ENCODE results near the gene COBL. TPM values are rescaled to one million over a fixed set of nuclear protein-coding genes. Genes with fewer than 3 reads are reported as not detected.

Gene COBL
- total RNA-seq, 4 donors from 2014 or later: 14.3 to 19.3 (median 15.9) TPM

- 95 to 96% methylated on average over 12 of the region's 12 CpGs for WGBS, 2 donors
- Histone ChIP-seq H3K27ac (no peak overlapping the region), H3K4me3 (replicated peaks in 1 of 3) (no peak overlapping the region), H3K36me3 (peaks cover 0 to 5% of the 10 kb centered on the region in 2 donors), H3K27me3 (no peaks in the 10 kb centered on the region), H3K4me1 (no peaks in the 10 kb centered on the region), H3K9me3 (no peaks in the 10 kb centered on the region)
- intact Hi-C loops (cut with DNase I): no loop called here
- no peak for TF ChIP-seq CTCF (IDR thresholded peaks at IDR 0.05)
- TF ChIP-seq POLR2A (IDR thresholded peaks at IDR 0.05): no peak
- no peak for DNase-seq
These were observed 290.3 kb downstream of the COBL start for GRCh38 chr7:51026341-51026740.

DNA sequence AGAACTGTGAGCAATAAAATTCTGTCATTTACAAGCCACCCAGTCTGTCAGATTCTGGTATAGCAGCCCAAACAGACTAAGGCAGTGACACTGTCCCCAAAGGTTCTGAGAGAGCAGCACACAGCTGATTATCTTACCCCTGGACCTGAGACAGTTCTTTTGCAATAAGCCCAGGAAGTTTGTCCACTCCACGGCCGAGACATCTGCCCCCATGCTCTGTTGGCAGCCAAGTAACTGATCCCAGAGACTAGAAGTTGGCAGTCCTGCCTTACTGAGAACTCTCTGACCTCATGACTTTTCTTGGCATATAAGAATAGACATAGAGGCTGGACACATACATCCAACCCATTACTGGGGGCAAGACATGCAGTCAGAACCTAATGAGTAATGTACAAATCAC is 290.9 kb downstream of the COBL start:
- Histone ChIP-seq H3K36me3 (peaks cover 0 to 5% of the 10 kb centered on the region in 2 donors), H3K27ac (no peak overlapping the region), H3K9me3 (no peaks in the 10 kb centered on the region), H3K4me1 (no peaks in the 10 kb centered on the region), H3K27me3 (no peaks in the 10 kb centered on the region), H3K4me3 (replicated peaks in 1 of 3) (no peak overlapping the region)
- DNase-seq: no peak
- 81 to 83% methylated on average over 2 of the region's 2 CpGs for WGBS, 2 donors
- no peak for TF ChIP-seq CTCF (IDR thresholded peaks at IDR 0.05)
- no peak for TF ChIP-seq POLR2A (IDR thresholded peaks at IDR 0.05)
- intact Hi-C loops (cut with DNase I): no loop called here

DNA sequence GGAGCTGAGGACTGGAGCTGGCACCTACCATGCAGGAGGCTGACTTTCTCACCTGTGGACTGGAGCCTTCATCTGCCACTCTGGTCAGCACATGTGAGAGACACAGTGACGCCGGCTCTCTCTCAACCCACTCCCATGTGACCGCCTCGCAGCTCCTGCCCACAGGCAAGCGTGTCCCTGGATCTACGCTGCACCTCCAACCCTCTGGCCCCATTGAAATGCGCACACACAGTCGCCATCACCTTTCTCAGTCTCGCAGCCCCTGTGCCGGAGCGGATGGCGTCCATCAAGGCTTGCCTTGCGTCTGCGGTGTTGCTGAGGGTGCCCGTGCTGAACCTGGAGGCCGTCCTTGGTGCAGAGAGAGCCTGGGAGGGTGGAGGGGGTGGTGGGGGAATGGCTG is 291.7 kb downstream of the COBL start:
- Histone ChIP-seq H3K27ac (no peak overlapping the region), H3K4me1 (no peaks in the 10 kb centered on the region), H3K27me3 (no peaks in the 10 kb centered on the region), H3K4me3 (replicated peaks in 1 of 3) (no peak overlapping the region), H3K9me3 (no peaks in the 10 kb centered on the region), H3K36me3 (peaks cover 0 to 5% of the 10 kb centered on the region in 2 donors)
- DNase-seq: no peak
- WGBS, 2 donors: 94 to 99% methylated on average over 16 of the region's 16 CpGs
- TF ChIP-seq CTCF (IDR thresholded peaks at IDR 0.05): no peak
- TF ChIP-seq POLR2A (IDR thresholded peaks at IDR 0.05): no peak
- intact Hi-C loops (cut with DNase I): no loop called here

GRCh38 chr7:51023547-51023946 is 293.1 kb downstream of the COBL start:
- Histone ChIP-seq H3K4me3 (replicated peaks in 1 of 3) (no peak overlapping the region), H3K4me1 (no peaks in the 10 kb centered on the region), H3K36me3 (peaks cover 0 to under 1% of the 10 kb centered on the region in 2 donors), H3K9me3 (no peaks in the 10 kb centered on the region), H3K27ac (no peak overlapping the region), H3K27me3 (no peaks in the 10 kb centered on the region)
- intact Hi-C loops (cut with DNase I): no loop called here
- TF ChIP-seq CTCF (IDR thresholded peaks at IDR 0.05) (no peak), POLR2A (IDR thresholded peaks at IDR 0.05) (no peak)
- 85 to 90% methylated on average over 9 of the region's 9 CpGs for WGBS, 2 donors
- no peak for DNase-seq

DNA sequence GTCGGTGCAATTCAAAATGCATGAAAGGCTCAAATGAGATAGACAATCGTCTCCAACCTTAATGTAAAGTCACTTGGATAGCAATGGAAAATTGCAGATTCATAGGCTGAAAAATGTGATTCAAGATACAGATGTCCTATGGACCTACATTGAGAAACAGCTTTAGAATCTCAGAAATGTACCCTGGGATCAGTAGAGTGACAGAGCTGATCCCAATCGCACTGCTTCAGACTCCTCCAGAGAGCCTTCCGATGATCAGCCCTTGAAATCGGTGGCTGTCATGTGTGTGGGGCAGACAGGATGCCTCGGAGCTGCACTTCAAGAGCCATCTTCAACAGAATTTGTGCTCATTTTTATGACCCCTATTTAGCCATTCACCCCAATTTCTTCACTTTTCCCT is 293.8 kb downstream of the COBL start:
- Histone ChIP-seq H3K27me3 (no peaks in the 10 kb centered on the region), H3K4me1 (no peaks in the 10 kb centered on the region), H3K27ac (no peak overlapping the region), H3K4me3 (replicated peaks in 1 of 3) (no peak overlapping the region), H3K9me3 (no peaks in the 10 kb centered on the region), H3K36me3 (no peaks in the 10 kb centered on the region)
- TF ChIP-seq CTCF (IDR thresholded peaks at IDR 0.05) (no peak), POLR2A (IDR thresholded peaks at IDR 0.05) (no peak)
- intact Hi-C loops (cut with DNase I): no loop called here
- no peak for DNase-seq
- 89 to 92% methylated on average over 6 of the region's 6 CpGs for WGBS, 2 donors
